Erythroblast (primary cell): ENCODE measurements around the gene WIPF3.

Experiments
- DNase-seq, 2 experiments: peaks; one replicate each; lab custom pipeline; 2025; lab: John Stamatoyannopoulos, UW
- GATA1 ChIP-seq: IDR thresholded peaks from 2 replicates; pipeline ENCODE4 v1.6.1; 2011; ENCODE audit warnings: low read depth, mild to moderate bottlenecking, control low read depth, low read length, moderate library complexity
- POLR2A ChIP-seq: IDR thresholded peaks from 2 replicates; pipeline ENCODE4 v1.6.1; 2011; ENCODE audit warnings: mild to moderate bottlenecking, low read length

Gene WIPF3

DNA sequence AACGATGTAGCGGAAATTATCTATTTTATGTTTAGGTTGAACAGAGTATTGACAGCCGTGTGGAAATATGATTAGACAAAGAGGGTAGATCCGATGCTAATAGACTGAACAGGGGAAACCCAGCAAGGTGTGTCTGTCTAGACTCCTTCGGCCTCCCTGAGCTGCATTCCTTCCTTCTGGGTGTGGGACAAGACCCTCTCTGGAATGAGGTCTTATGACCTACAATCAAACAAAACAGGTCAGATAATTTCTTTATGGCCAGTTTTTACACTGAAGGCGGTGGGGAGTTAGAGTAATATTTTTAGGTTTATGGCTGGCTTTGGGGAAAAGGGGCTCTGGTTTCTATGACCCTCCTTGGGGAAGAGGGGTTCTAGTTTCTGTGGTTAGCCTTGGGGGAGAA lies 41.2 kb downstream of the WIPF3 start:
- TF ChIP-seq POLR2A, result no peak
- no peak for TF ChIP-seq GATA1
- DNase-seq, result no peak

DNA sequence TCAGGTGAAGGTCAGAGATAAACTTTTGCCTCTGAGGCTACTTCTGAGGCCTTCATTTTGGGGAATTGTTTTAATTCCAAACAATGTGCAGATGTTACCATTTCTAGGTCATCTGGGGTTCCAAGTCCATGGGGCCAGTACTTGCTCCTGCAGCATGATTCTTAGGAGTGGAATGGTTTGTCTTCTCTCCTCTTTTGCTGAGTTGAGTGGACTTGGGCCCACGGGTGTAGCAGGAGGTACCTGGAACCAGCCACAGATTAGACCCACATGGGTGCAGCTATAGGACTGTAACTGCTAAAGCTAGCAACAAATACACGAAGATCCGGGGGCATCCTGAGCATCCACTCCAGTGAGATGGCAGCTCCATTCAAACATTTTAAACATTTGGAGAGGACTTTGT lies 41.6 kb downstream of the WIPF3 start:
- TF ChIP-seq POLR2A (no peak), GATA1 (no peak)

DNA sequence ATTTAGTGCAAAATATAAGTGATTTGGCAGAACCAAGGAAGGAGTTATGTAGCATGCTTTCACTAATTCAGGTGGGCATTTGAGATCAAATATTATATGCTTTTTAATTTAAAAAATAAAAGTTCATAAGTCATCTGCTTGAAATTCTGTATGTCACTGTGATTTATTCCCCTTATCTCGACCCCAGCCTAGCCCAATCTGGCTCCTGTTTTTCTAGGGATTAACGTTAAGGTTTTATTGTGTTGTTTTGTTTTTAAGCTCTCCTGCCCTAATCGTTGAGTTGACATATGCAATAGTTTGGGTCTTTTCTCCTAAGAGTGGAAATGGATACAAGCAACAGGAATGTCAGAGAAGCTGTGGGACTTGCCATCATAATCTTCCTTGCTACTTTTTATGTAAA lies 42.6 kb downstream of the WIPF3 start:
- TF ChIP-seq POLR2A, result no peak
- TF ChIP-seq GATA1, result no peak

More for the DNA sequence above, 41.6 kb downstream of the WIPF3 start:
- no peak for DNase-seq

DNA sequence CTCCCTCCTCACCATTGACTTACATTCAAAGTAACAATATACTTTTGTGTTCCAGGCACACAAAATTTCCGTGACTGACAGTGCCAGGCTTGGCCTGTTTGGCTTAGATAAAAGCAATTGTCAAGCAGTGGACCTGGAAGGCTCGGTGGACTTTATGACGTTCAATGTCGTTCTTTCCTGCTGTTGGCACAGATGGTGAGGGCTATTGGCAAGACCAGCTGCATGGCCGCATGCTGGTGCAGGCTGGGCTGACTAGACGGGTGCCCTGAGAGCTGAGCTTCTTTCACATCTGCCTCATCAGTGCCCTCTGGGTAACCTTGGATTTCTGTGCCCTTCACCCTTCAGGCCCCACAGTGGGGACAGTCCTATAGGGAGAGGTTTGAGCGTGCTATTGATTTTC lies 45.2 kb downstream of the WIPF3 start:
- TF ChIP-seq GATA1 (no peak), POLR2A (no peak)
- DNase-seq, result no peak

More for the DNA sequence above, 42.6 kb downstream of the WIPF3 start:
- DNase-seq, result no peak

DNA sequence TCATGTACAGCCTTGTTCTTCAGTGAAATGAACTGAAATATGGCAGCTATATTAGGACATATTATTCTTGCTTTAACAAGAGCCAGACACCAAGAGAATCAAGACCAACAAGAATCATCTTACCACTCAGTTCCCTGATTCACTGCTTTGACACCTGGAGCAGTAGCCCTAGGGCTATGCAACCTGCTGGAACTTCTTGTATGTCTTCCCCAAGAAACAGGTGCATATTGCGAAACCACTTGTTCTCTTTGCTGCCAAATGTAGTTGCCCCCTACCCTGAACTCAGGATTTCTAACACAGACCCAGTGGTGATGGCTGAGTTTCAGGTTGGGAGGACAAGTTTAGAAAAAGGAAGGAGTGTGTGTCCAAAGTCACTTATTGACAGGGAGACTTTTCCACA lies 46.1 kb downstream of the WIPF3 start:
- no peak for DNase-seq
- TF ChIP-seq GATA1, result no peak
- TF ChIP-seq POLR2A, result no peak

DNA sequence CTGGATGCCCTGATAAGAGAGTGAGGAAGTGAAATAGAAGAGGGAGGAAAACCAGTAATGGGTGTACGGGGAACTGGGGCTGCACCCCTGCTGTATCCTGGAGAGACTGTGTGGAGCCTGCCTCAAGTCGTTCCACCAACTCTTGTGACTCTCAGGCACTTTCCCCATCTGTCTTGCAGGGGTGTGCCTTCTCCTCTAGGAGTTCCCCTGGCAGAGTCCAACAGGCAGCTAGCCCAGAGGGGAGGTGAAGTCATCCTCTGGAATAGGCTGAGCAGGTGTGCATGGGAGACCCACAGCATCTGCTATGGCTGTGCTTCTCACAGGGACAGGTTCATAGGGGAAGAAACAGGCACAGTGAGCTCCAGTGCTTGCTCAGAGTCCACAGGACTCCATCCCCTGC lies 46.8 kb downstream of the WIPF3 start:
- no peak for DNase-seq
- TF ChIP-seq POLR2A, result no peak
- no peak for TF ChIP-seq GATA1

DNA sequence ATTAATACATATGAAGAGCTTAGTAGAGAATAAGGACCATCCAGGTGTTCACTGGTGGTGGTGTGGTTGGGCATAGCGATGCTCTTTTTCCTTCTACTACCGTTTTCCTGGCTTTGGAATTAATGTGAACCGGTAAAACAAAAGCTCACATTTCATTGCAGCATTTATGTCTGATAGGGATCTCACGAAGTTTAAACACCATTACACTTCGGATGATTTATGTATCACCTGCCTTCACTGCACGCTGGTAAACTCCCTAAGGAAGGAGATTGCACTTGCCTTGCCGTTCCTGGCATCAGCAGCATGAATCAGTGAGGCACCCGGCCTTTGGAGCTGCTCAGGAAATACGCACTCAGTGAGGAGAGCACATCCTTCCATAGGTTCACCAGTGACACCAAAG lies 47.5 kb downstream of the WIPF3 start:
- no peak for DNase-seq
- TF ChIP-seq GATA1, result no peak
- no peak for TF ChIP-seq POLR2A

DNA sequence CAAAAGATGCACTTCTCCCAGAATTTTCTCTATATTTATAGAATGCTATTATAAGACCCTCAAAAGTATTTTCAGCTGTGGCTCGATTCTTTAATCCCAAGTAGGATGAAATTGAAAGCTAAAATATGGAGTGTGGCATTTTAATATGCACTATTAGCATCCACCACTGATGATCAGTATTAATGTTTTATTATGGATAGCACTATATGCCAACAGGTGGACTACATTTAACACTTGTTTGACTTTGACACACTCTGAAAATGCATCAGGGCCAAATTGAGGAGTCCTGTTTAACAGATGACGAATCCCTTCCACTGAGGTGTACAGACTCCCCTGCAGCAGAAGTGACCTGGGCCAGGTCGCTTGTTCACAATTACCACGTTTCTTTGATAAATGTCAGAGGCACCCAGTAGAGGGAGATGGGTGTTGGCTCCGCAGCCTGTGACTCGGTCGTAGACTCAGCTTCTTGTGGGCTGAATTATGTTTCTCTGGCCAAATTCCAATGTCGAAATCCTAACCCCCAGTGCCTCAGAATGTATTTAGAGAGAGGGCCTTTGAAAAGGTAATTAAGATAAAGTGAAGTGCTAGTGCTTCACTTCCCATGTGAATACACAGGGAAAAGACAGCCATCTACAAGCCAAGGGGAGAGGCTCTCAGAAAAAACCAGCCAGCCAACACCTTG lies 48.1 kb downstream of the WIPF3 start:
- DNase-seq, result no peak
- TF ChIP-seq POLR2A (no peak), GATA1 (no peak)

DNA sequence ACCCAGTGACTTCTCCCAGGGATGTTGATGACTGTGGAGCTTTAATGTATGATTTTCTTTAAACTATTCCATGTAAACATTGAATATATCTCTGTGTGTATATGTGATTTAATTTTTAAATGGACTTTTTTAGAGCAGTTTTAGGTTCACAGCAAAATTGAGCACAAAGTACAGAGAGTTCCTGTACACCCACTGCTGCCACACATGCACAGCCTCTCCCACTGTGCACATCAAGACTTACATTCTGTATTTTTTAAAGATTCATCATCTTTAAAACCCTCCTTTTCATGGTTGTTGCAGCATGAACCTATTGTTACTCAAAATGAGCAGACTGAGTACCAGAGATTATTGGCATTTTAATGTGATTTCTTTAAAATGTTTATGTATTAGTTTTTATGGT lies 51.3 kb downstream of the WIPF3 start:
- DNase-seq, result no peak
- TF ChIP-seq POLR2A, result no peak
- TF ChIP-seq GATA1, result no peak

DNA sequence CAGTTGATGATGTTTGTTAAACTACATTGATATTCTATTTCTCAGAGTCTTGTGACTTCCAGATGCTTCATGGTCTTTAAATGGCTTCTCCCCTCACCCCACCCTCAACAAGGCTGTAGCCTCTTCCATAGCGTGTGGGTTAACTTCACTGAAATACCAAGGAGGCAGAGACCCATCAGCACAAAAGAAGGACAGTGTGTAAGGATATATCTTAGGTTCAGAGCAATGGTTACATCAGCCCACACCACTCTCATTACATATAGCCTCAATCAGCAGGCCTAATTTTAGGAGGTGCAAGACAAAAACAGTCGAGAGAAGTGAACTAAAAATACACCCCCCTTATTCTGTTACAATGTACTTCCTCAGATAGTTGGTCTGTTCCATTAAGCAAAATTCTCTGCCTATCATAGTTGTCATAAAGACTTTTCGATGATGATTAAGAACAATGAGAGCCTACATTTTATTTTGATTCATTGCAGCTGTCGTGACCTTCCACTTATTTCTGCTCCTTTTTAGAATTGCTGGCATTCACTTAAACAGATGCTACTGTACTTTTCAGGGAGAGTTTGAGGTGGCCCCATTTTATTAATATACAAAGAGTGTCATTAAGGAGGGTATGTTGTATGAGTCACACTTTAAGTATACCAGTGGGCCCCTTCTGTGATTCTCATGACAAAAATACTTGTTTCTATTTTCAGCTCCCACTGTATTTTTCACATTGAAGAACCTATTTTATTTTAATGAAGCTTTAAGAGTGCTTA lies 52.1 kb downstream of the WIPF3 start:
- DNase-seq, result no peak
- TF ChIP-seq GATA1 (no peak), POLR2A (no peak)

DNA sequence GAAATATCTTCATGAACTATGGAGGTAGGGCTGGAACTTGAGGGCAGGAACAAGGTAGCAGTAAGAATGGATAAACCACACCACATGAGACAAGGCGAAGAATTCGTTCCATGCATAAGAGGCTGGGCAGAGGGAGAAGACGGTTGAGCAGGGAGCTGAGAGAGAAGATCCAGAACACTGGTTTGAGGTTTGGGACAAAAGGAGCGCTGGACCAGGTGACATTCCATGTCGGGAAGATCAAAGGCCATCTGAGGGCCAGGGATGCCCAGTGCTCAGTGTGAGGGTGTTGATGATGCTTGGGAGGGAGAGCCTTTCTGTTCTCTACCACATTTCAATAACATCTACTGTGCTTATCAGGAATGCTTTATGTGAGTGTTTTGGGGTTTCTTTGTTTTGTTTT lies 52.8 kb downstream of the WIPF3 start:
- no peak for DNase-seq
- TF ChIP-seq POLR2A (no peak), GATA1 (no peak)

DNA sequence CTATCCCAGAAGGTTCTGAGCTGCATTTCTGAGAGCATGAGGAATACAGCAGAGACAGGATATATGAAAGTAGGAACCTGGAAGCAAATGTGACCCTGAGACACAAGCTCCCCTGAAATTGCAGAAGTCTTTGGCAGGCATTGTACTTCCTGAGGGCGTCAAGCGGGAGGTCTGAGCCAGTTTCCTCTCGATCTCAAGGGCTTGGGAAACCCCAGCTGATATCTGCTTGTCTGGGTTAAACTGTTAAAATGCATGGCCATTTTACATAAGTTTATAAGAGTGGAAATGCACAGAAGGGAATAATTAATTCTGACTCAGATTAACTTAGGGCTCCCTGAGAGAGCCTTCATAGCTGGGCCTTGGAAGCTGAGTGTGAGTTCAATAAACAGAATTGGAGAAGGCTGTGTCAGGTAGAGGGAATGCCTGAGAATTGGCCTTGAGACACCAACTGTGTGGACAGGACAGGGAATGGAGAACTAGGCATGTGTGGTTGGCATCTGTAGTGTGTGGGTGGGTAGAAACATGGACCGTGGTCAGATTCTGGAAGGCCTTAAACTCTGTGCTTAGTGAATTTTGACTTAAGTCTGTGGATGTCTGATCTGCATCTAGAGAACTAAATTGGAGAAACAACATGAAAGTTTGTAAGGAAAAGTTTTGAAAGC lies 53.3 kb downstream of the WIPF3 start:
- TF ChIP-seq POLR2A (no peak), GATA1 (no peak)
- no peak for DNase-seq

DNA sequence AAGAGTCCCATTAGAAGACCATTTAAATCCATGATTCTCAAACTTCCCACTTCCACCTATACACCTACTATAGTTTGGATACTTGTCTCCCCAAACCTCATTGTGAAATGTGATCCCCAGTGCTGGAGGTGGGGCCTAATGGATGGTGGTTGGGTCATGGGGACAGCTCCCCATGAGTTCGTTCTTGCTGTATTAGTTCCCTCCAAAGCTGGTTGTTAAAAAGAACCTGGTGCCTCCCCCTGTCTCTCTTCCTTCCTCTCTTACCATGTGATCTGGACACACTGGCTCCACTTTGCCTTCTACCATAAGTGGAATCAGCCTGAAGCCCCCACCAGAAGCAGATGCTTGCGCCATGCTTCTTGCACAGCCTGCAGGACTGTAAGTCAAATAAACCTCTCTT lies 53.9 kb downstream of the WIPF3 start:
- no peak for DNase-seq
- no peak for TF ChIP-seq POLR2A
- TF ChIP-seq GATA1, result no peak

DNA sequence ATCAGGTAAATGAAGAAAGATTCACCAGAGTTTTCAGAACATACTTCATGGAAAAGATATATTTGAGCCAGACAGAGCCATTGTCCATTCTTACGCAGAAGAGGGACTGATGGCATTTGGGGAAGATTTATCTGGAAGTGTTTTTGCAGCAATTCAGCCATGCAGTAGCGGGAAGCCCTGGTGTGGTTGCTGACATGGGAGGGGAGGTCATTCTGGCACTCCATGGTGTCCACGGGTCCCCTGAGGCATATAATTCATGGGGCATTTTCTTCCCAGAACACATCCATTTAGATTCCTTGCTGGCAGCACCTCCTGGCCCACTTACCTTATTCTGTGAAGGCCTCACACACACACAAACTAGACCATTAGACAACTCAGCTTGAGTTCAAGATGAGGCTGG lies 55.6 kb downstream of the WIPF3 start:
- TF ChIP-seq GATA1, result no peak
- TF ChIP-seq POLR2A, result no peak

DNA sequence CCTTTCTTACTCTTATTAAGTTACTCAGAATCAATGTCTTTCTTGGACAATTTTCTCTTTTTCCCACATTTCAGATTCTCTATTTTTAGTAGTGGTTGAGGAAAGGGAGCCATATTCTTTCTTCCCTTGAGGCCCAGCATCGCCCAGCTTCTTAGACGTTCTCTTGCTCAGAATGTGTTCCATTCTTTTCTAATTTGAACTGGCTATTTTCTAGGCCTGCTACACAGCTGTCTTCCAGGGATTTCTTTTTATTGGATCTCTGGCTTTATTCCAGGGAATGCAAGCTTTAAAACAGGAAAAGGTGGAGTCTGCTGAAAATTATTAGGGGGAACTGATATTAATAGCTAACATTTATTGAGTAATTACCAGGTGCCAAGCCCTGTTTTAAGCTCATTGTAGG lies 58.3 kb downstream of the WIPF3 start:
- TF ChIP-seq GATA1 (no peak), POLR2A (no peak)
- DNase-seq, result no peak

More for the DNA sequence above, 55.6 kb downstream of the WIPF3 start:
- DNase-seq, result no peak
